ENCODE data around the gene TTC17. TPM values are rescaled to one million over a fixed set of nuclear protein-coding genes. Genes with fewer than 3 reads are reported as not detected.

Gene TTC17
- total and polyA plus RNA-seq, 9 donors: 47.0 to 119 (median 83.0) TPM

- no peak overlapping the region for H3K27ac ChIP-seq
Observed at GRCh38 chr11:43517518-43517917, 158.8 kb downstream of the TTC17 start.

GRCh38 chr11:43518408-43519160 lies 159.9 kb downstream of the TTC17 start:
- Histone ChIP-seq H3K4me3 (no peak overlapping the region), H3K36me3 (no peaks in the 10 kb centered on the region), H3K9me3 (peaks cover 0 to 3% of the 10 kb centered on the region in 2 donors), H3K27ac (no peak overlapping the region), H3K27me3 (no peaks in the 10 kb centered on the region), H3K4me1 (ENCODE audit: insufficient read depth) (no peaks in the 10 kb centered on the region)
- 60 to 66% (median 60%) methylated on average over 9 of the region's 9 CpGs for WGBS, 3 donors
- no peak for TF ChIP-seq EP300 (IDR thresholded peaks at IDR 0.05)
- no peak for TF ChIP-seq POLR2A (IDR thresholded peaks at IDR 0.05)
- TF ChIP-seq CTCF (IDR thresholded peaks at IDR 0.05): no peak
- intact Hi-C loops (cut with DNase I): no loop called here
- no peak for DNase-seq

More at GRCh38 chr11:43517518-43517917, 158.8 kb downstream of the TTC17 start:
- DNase-seq: no peak
- Histone ChIP-seq H3K4me1 (ENCODE audit: insufficient read depth) (no peaks in the 10 kb centered on the region), H3K36me3 (no peaks in the 10 kb centered on the region), H3K4me3 (no peak overlapping the region), H3K9me3 (peaks cover 0 to 3% of the 10 kb centered on the region in 2 donors), H3K27me3 (no peaks in the 10 kb centered on the region)
- intact Hi-C loops (cut with DNase I): no loop called here
- WGBS, 3 donors: 88 to 98% (median 97%) methylated on average over 2 of the region's 2 CpGs
- TF ChIP-seq EP300 (IDR thresholded peaks at IDR 0.05) (no peak), POLR2A (IDR thresholded peaks at IDR 0.05) (no peak), CTCF (IDR thresholded peaks at IDR 0.05) (no peak)

GRCh38 chr11:43521471-43521870 lies 162.8 kb downstream of the TTC17 start:
- intact Hi-C loops (cut with DNase I): no loop called here
- no peak for TF ChIP-seq POLR2A (IDR thresholded peaks at IDR 0.05)
- no peak for TF ChIP-seq CTCF (IDR thresholded peaks at IDR 0.05)
- TF ChIP-seq EP300 (IDR thresholded peaks at IDR 0.05): no peak

GRCh38 chr11:43523632-43524031 lies 164.9 kb downstream of the TTC17 start:
- Histone ChIP-seq H3K27ac (no peak overlapping the region), H3K4me3 (no peak overlapping the region), H3K9me3 (peaks cover 0 to 3% of the 10 kb centered on the region in 2 donors), H3K27me3 (no peaks in the 10 kb centered on the region), H3K4me1 (ENCODE audit: insufficient read depth) (no peaks in the 10 kb centered on the region), H3K36me3 (no peaks in the 10 kb centered on the region)
- 81 to 88% (median 83%) methylated on average over 2 of the region's 2 CpGs for whole genome bisulfite sequencing, 3 donors
- DNase-seq: no peak
- TF ChIP-seq EP300 (IDR thresholded peaks at IDR 0.05) (no peak), POLR2A (IDR thresholded peaks at IDR 0.05) (no peak), CTCF (IDR thresholded peaks at IDR 0.05) (no peak)
- intact Hi-C loops (cut with DNase I): no loop called here

More at GRCh38 chr11:43521471-43521870, 162.8 kb downstream of the TTC17 start:
- Histone ChIP-seq H3K9me3 (peaks cover 0 to 3% of the 10 kb centered on the region in 2 donors), H3K27me3 (no peaks in the 10 kb centered on the region), H3K27ac (no peak overlapping the region), H3K4me3 (no peak overlapping the region), H3K4me1 (ENCODE audit: insufficient read depth) (no peaks in the 10 kb centered on the region), H3K36me3 (no peaks in the 10 kb centered on the region)
- 85 to 89% (median 88%) methylated on average over 15 of the region's 15 CpGs for WGBS, 3 donors
- no peak for DNase-seq

Data from ovary (tissue), 9 donors.